CD14-positive monocyte (primary cell): ENCODE measurements around the gene BACH1. TPM values are rescaled to one million over a fixed set of nuclear protein-coding genes. Genes with fewer than 3 reads are reported as not detected.

Experiments
- DNase-seq, 3 donors: peaks; one replicate each; pipeline ENCODE4 v3.0.0-alpha.2; 2011 to 2022
- H2AFZ ChIP-seq: 2 replicates; pipeline ENCODE4 v1.6.0; 2012; ENCODE audit warnings: mild to moderate bottlenecking, low read depth, low read length, inconsistent platforms; ENCODE audit not compliant: insufficient read depth, poor library complexity, severe bottlenecking
- H3K27ac ChIP-seq, 2 donors: 1 replicate in 1 of 2; 2 replicates in 1 of 2; pipeline ENCODE4 v1.5.1; 2012 to 2013; ENCODE audit warnings: low read length in 2 of 2, control low read depth in 1 of 2, inconsistent platforms in 1 of 2, low read depth in 1 of 2, mild to moderate bottlenecking in 1 of 2
- H3K27me3 ChIP-seq, 2 donors: one replicate each; pipeline versions ENCODE4 v1.6.0 to v1.6.1; 2011 to 2013; ENCODE audit warnings: low read length in 2 of 2; ENCODE audit not compliant: control insufficient read depth in 2 of 2, insufficient read depth in 2 of 2
- H3K36me3 ChIP-seq, 2 donors: replicated peaks in 1 of 2; 1 replicate in 1 of 2; 2 replicates in 1 of 2; pipeline versions ENCODE4 v1.5.1 to v1.6.1; 2012 to 2013; ENCODE audit warnings: low read length in 2 of 2, control low read depth in 1 of 2, inconsistent platforms in 1 of 2, mild to moderate bottlenecking in 1 of 2; ENCODE audit not compliant: insufficient read depth in 2 of 2, control insufficient read depth in 1 of 2
- H3K4me1 ChIP-seq, 2 donors: 1 replicate in 1 of 2; 2 replicates in 1 of 2; pipeline versions ENCODE4 v1.5.1 to v1.6.1; 2012 to 2013; ENCODE audit warnings: low read length in 2 of 2, control low read depth in 1 of 2, inconsistent platforms in 1 of 2, mild to moderate bottlenecking in 1 of 2, moderate library complexity in 1 of 2; ENCODE audit not compliant: insufficient read depth in 2 of 2, control insufficient read depth in 1 of 2
- H3K4me2 ChIP-seq: replicated peaks from 2 replicates; pipeline ENCODE3; 2012; ENCODE audit warnings: low read length, moderate library complexity, mild to moderate bottlenecking; ENCODE audit not compliant: poor library complexity, severe bottlenecking; ENCODE audit errors: extremely low read depth
- H3K4me3 ChIP-seq, 3 experiments: fragments of 200-600 bp in 1 of 3; sonication (generic) in 1 of 3; replicated peaks in 1 of 3; 1 replicate in 2 of 3; 2 replicates in 1 of 3; pipeline ENCODE4 v1.5.1; 2011 to 2013; ENCODE audit warnings: low read length in 3 of 3, mild to moderate bottlenecking in 3 of 3, control low read depth in 2 of 3, low read depth in 2 of 3, inconsistent platforms in 1 of 3, moderate library complexity in 1 of 3
- H3K79me2 ChIP-seq: 2 replicates; pipeline ENCODE4 v1.6.0; 2012; ENCODE audit warnings: mild to moderate bottlenecking, control low read depth, inconsistent platforms, low read length, moderate library complexity; ENCODE audit not compliant: insufficient read depth
- H3K9ac ChIP-seq: 2 replicates; pipeline ENCODE4 v1.6.0; 2017; ENCODE audit warnings: low read length, mild to moderate bottlenecking; ENCODE audit not compliant: insufficient read depth, poor library complexity, severe bottlenecking
- H3K9me3 ChIP-seq, 2 donors: replicated peaks in 1 of 2; 1 replicate in 1 of 2; 2 replicates in 1 of 2; pipeline versions ENCODE4 v1.5.1 to v1.6.1; 2012 to 2013; ENCODE audit warnings: low read length in 2 of 2, control low read depth in 1 of 2; ENCODE audit not compliant: control insufficient read depth in 1 of 2, insufficient read depth in 1 of 2
- H4K20me1 ChIP-seq: 2 replicates; pipeline ENCODE4 v1.6.0; 2012; ENCODE audit warnings: mild to moderate bottlenecking, low read length, control low read depth, moderate library complexity; ENCODE audit not compliant: insufficient read depth
- H3K27ac Mint-ChIP-seq, 7 donors: one replicate each; pipeline ENCODE4 v1.8.0; 2020; ENCODE audit warnings: mild to moderate bottlenecking in 7 of 7, mixed read lengths in 7 of 7, moderate library complexity in 6 of 7, inconsistent platforms in 2 of 7
- H3K27me3 Mint-ChIP-seq, 3 donors: one replicate each; pipeline ENCODE4 v1.8.0; 2021 to 2022; ENCODE audit warnings: low read depth in 3 of 3, mild to moderate bottlenecking in 3 of 3, mixed read lengths in 3 of 3, moderate library complexity in 3 of 3, inconsistent platforms in 1 of 3
- H3K36me3 Mint-ChIP-seq, 2 donors: one replicate each; pipeline ENCODE4 v1.8.0; 2020; ENCODE audit warnings: mixed read lengths in 2 of 2, inconsistent platforms in 1 of 2, mild to moderate bottlenecking in 1 of 2
- H3K4me1 Mint-ChIP-seq: one replicate; pipeline ENCODE4 v1.8.0; 2020; ENCODE audit warnings: mild to moderate bottlenecking, mixed read lengths
- H3K4me3 Mint-ChIP-seq, 2 donors: one replicate each; pipeline ENCODE4 v1.8.0; 2020; ENCODE audit warnings: mild to moderate bottlenecking in 2 of 2, mixed read lengths in 2 of 2, moderate library complexity in 1 of 2
- H3K9me3 Mint-ChIP-seq, 7 donors: one replicate each; pipeline ENCODE4 v1.8.0; 2020 to 2022; ENCODE audit warnings: mixed read lengths in 7 of 7, mild to moderate bottlenecking in 6 of 7, moderate library complexity in 6 of 7, inconsistent platforms in 2 of 7
- WGBS: methylation state at CpG from one replicate; pipeline ENCODE4 v1.1.5; 2013; ENCODE audit warnings: missing lambda C conversion rate; ENCODE audit not compliant: insufficient coverage; 5-methylcytosine and 5-hydroxymethylcytosine counted together
- intact Hi-C, 2 donors: fragments of 100-400 bp; cut with micrococcal nuclease; formaldehyde crosslinking; loops; one replicate each; pipeline versions ENCODE4 v1.15.0 to v1.15.1; 2023
- polyA plus RNA-seq, 3 donors: library from polyadenylated mRNA; depleted of rRNA in 1 of 3; unstranded in 2 of 3; stranded (reverse) in 1 of 3; fragments of 300-500 nt in 2 of 3; fragments of >200 nt in 1 of 3; fragmentation: Illumina TruSeq in 2 of 3; gene quantifications; 1 replicate in 2 of 3; 2 replicates in 1 of 3; pipeline ENCODE4 v1.2.3, GENCODE V29; 2012 to 2021
- TF ChIP-seq, protein P1 (sequence below): fragments of 200-600 bp; IDR thresholded peaks from one replicate; pipeline ENCODE4 v1.8.0; 2022; ENCODE audit warnings: antibody characterized with exemption, mild to moderate bottlenecking

The BACH1 gene
- polyA plus RNA-seq, 3 donors = 69.2 to 199 (median 148) TPM

- Mint-ChIP-seq H3K27ac (peak overlapping the region in 5 of 7 donors; percentile 12 to 89 (median 66)), H3K4me1 (peaks cover 51% of the 10 kb centered on the region), H3K9me3 (peaks cover 0 to 1% (median 0%) of the 10 kb centered on the region in 7 donors), H3K4me3 (no peak overlapping the region), H3K27me3 (no peaks in the 10 kb centered on the region), H3K36me3 (peaks cover 2 to 6% of the 10 kb centered on the region in 2 donors)
- no peaks in the 10 kb centered on the region for H4K20me1 ChIP-seq
- no peak overlapping the region for H3K9ac ChIP-seq
- peaks cover 15% of the 10 kb centered on the region for H3K79me2 ChIP-seq
- H3K9me3 ChIP-seq = no peaks in the 10 kb centered on the region
- H3K27me3 ChIP-seq = no peaks in the 10 kb centered on the region
- WGBS = 79% methylated on average over 2 of the region's 2 CpGs
- DNase-seq = peak; percentile 57 to 69 (median 62)
- intact Hi-C loops = loop anchor here (5.0 kb wide), 2 partner anchors 36 to 46 kb away; no protein-coding TSS in a partner anchor
- H3K4me1 ChIP-seq = peaks cover 25 to 61% of the 10 kb centered on the region in 2 donors
- peak overlapping the region; percentile 14 to 29 for H3K27ac ChIP-seq
- TF ChIP-seq, protein P1, sequence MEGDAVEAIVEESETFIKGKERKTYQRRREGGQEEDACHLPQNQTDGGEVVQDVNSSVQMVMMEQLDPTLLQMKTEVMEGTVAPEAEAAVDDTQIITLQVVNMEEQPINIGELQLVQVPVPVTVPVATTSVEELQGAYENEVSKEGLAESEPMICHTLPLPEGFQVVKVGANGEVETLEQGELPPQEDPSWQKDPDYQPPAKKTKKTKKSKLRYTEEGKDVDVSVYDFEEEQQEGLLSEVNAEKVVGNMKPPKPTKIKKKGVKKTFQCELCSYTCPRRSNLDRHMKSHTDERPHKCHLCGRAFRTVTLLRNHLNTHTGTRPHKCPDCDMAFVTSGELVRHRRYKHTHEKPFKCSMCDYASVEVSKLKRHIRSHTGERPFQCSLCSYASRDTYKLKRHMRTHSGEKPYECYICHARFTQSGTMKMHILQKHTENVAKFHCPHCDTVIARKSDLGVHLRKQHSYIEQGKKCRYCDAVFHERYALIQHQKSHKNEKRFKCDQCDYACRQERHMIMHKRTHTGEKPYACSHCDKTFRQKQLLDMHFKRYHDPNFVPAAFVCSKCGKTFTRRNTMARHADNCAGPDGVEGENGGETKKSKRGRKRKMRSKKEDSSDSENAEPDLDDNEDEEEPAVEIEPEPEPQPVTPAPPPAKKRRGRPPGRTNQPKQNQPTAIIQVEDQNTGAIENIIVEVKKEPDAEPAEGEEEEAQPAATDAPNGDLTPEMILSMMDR = no peak
- no peak overlapping the region for H2AFZ ChIP-seq
- H3K4me3 ChIP-seq = no peak overlapping the region
- H3K36me3 ChIP-seq = no peaks in the 10 kb centered on the region
- H3K4me2 ChIP-seq = no peak overlapping the region
Measured at GRCh38 chr21:29293495-29293894, 5.2 kb upstream of the BACH1 start.

- no peak overlapping the region for H3K4me2 ChIP-seq
- peaks cover 25 to 51% of the 10 kb centered on the region in 2 donors for H3K4me1 ChIP-seq
- H3K36me3 ChIP-seq = no peaks in the 10 kb centered on the region
- Mint-ChIP-seq H3K36me3 (peaks cover 2 to 14% of the 10 kb centered on the region in 2 donors), H3K4me3 (peak overlapping the region in 1 of 2 donors; percentile 4), H3K9me3 (peaks cover 0 to 3% (median 0%) of the 10 kb centered on the region in 7 donors), H3K4me1 (peaks cover 43% of the 10 kb centered on the region), H3K27me3 (no peaks in the 10 kb centered on the region), H3K27ac (no peak overlapping the region)
- H2AFZ ChIP-seq = no peak overlapping the region
- no peak overlapping the region for H3K27ac ChIP-seq
- no peak overlapping the region for H3K4me3 ChIP-seq
- H3K9ac ChIP-seq = no peak overlapping the region
- 92% methylated on average over 8 of the region's 9 CpGs for WGBS
- H4K20me1 ChIP-seq = peaks cover 2% of the 10 kb centered on the region
- peaks cover 29% of the 10 kb centered on the region for H3K79me2 ChIP-seq
- intact Hi-C loops = loop anchor here (5.0 kb wide), 3 partner anchors 63 to 133 kb away; no protein-coding TSS in a partner anchor
- no peak for DNase-seq
- no peaks in the 10 kb centered on the region for H3K27me3 ChIP-seq
- TF ChIP-seq, protein P1 = no peak
- no peaks in the 10 kb centered on the region for H3K9me3 ChIP-seq
Measured at GRCh38 chr21:29295066-29295650, 3.6 kb upstream of the BACH1 start.
